PC-9 (cell line): ENCODE measurements around the gene MMP7.

Experiments
- EZH2 ChIP-seq: fragments of 200-600 bp; sonication (generic); IDR thresholded peaks from 2 replicates; pipeline ENCODE4 v1.8.0; 2017; ENCODE audit warnings: antibody characterized with exemption, low read depth
- TF ChIP-seq, protein P1 (sequence below): fragments of 200-600 bp; sonication (generic); conservative IDR thresholded peaks from 2 replicates; pipeline ENCODE4 v1.6.1; 2017; ENCODE audit warnings: mixed run types, antibody characterized with exemption, mild to moderate bottlenecking, moderate library complexity

DNA sequence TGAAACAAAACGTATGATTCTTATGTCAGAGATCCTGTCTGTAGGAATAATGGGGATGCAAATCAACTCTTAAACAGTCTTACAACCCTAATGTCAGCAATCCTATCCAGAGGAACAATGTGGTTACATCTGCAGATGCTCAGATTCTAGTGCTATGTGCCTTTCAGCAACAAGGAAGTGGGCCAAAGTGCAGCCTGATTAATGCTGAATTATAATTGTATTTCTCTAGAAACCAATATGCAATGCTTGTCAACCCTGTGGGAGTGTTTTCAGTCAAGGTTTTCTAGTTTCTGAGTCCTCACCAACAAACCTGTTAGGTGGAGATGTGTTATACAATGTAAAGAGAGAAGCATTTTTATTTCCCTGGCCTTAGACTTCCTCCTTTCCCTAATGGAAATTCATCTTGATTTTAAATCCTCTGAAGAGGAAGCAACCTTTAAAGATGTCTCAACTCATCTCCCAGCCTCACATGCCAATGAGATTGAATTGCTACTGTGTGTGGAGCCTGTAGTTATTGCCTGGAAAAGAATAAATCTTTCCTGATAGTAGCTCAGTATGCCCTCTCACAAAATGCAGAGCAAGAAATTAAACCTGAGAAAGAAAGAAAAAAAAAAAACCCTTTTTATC lies 51.8 kb downstream of the MMP7 start:
- TF ChIP-seq, protein P1, sequence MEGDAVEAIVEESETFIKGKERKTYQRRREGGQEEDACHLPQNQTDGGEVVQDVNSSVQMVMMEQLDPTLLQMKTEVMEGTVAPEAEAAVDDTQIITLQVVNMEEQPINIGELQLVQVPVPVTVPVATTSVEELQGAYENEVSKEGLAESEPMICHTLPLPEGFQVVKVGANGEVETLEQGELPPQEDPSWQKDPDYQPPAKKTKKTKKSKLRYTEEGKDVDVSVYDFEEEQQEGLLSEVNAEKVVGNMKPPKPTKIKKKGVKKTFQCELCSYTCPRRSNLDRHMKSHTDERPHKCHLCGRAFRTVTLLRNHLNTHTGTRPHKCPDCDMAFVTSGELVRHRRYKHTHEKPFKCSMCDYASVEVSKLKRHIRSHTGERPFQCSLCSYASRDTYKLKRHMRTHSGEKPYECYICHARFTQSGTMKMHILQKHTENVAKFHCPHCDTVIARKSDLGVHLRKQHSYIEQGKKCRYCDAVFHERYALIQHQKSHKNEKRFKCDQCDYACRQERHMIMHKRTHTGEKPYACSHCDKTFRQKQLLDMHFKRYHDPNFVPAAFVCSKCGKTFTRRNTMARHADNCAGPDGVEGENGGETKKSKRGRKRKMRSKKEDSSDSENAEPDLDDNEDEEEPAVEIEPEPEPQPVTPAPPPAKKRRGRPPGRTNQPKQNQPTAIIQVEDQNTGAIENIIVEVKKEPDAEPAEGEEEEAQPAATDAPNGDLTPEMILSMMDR: no peak
- TF ChIP-seq EZH2: no peak
